Measurements from ENCODE around the gene FAM161A.
"Not testable (repeated sequence)": the region's sequence is repeated elsewhere in the genome, so short reads cannot be mapped to it uniquely, and the experiment has no call there.

FAM161A gene, protein sequence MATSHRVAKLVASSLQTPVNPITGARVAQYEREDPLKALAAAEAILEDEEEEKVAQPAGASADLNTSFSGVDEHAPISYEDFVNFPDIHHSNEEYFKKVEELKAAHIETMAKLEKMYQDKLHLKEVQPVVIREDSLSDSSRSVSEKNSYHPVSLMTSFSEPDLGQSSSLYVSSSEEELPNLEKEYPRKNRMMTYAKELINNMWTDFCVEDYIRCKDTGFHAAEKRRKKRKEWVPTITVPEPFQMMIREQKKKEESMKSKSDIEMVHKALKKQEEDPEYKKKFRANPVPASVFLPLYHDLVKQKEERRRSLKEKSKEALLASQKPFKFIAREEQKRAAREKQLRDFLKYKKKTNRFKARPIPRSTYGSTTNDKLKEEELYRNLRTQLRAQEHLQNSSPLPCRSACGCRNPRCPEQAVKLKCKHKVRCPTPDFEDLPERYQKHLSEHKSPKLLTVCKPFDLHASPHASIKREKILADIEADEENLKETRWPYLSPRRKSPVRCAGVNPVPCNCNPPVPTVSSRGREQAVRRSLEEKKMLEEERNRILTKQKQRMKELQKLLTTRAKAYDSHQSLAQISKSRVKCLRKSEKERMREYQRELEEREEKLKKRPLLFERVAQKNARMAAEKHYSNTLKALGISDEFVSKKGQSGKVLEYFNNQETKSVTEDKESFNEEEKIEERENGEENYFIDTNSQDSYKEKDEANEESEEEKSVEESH

DNA sequence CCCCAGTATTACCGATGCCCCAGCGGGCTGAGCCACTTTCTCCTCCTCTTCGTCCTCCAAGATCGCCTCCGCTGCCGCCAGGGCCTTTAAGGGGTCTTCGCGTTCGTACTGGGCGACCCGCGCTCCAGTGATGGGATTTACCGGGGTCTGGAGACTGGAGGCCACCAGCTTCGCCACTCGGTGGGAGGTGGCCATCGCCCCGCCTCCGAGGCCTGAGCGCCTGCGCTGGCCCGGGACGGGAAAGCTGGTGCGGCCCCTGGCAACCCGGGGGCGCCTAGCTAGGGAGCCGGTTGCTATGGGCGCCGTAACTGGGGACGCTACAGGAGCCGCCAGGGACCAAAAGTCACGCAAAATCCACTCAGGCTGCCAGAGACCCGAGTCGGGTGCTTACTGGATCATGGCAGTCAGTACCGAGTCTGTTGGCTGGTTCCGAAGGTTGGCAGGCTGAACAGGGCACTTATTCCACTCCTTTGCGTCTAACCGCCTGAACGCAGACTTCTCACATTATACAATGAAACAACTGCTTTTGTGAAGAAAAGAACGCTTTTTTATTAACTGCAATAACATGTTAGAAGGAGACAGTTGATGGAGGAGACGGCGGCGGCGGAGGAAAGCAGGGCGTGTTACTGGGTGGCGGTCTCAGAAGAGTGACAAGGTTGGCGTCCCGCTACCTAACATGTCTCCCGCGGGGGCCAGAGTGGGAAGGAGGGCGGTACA, at the start of gene FAM161A:
FAM161A (minus strand) TSS at position 214 of the 717 bp plus-strand sequence; CDS start at position 195, 19 bp downstream.
- DNase-seq, result peak; percentile 78

DNA sequence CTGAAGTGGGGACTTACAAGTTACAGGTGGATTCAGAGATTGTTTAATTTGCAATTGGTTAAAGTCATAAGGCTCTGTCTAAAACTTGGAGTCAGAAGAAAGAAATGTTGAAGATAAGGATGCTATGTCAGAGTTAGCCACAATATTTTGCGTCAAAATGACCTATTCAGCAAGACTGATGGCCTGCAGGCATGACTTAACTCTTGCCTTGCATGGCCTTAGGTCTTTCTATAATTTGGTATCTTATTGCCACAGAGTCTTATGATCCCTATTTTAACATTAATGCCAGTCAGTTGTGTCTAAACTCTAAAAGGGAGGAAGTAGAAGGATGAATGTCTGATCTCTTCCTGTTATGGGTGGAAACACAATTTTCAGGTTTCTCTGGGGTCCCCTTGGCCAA, 46.4 kb upstream of the FAM161A start:
- DNase-seq, result peak; percentile 83

DNA sequence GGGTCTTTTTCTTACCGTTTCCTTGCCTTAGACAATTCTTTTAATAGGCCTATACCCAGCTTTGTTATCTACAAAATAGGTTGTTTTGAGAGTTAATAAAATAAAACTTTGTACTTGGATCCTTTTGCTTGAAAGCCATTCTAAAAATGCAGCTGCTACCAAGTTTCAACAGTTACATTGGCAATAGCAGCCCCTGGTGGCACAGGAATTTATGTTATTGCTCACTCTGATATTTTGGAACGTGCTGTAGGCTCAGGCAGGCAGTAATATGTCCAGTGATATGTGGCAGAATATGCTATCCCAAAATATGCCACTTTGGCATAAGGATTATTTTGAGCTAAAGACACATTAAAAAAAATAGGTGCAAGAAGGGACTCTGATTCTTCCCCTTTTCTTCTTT, 45.0 kb upstream of the FAM161A start:
- peak; percentile 3 for DNase-seq

DNA sequence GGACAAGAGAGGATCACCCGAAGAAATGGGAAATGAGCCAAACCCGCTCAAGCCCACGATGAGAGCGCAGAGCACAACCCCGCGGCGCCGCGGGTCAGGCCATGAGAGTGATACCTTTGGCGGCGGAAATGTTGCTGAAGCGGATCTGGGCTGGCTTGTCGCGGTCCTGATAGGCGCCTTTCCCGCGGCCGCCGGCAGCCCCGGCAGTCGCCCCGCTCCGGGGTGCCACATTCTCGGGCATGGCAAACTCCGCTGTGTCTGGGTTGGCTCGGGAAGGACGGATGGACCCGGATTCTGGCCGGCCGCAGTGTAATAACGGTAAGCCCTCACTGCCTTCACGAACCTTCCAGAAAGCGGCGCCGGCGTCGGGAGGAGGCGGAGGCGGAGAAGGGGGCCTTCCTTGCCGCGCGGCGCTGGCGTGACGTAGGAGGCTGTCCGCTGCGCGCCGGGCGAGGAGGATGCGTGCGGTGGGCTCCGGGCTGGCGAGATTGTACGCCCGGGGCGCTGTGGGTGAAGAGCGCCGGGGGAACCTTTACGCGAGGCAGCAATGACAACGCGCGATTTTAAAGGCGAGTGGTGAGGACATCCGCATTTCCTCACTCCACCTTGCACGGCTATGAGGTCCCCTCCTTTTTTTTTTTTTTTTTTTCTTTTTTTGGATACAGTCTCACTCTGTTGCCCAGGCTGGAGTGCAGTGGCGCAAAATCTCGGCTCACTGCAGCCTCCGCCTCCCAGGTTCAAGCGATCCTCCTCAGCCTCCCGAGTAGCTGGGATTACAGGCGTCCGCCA, 34.6 kb upstream of the FAM161A start, which contains the start of gene CCT4:
CCT4 (minus strand) TSS at position 390 of the 789 bp plus-strand sequence; CDS start at position 241, 149 bp downstream.
- DNase-seq, result peak; percentile 73

DNA sequence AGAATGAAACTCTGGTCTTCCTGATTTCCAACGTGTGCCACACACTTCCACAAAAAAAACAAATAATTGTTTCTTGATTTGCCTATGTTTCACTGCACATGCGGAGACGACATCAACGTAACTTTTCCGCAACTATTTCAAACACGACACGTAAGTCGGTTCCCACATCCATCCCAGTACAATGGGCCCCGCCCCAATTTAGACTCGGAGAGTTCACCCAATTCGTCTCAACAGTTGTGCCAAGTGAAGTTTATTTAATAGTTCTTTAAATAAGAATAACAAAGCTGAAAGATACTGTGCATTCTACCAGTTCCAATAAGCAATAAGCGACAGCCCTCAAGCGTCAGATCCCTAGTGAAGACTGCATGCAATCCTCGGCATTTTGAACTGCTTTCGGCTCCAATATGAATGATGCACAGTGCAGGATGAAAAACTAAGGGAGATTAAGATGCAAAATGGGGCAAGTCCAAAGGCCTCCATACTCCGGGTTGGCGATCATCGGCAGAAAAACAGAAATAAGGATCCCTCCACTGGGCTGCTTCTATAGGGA, 33.9 kb upstream of the FAM161A start:
- no peak for DNase-seq

DNA sequence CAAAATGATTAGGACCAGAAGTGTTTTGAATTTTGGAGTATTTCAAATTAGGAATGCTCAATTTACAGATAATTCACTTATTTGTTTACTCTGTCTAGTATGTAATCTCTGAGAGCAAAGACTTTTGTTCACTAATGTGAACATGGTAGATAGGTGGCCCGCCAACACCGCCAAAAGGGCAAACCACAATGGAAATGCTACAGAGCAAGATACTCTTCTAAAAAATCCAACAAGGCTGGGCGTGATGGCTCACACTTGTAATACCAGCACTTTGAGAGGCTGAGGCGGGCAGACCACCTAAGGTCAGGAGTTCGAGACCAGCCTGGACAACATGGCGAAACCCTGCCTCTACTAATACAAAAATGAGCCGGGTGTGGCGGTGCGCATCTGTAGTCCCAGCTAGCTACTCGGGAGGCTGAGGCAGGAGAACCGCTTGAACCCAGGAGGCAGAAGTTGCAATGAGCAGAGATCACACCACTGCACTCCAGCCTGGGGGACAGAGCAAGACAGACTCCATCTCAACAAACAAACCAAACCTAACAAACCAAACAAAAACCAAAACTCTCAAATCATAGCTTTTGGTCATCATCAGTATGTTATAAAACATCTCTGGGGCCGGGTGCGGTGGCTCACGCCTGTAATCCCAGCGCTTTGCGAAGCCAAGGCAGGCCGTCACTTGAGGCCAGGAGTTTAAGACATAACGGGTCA, 32.2 kb upstream of the FAM161A start:
- no peak for DNase-seq

DNA sequence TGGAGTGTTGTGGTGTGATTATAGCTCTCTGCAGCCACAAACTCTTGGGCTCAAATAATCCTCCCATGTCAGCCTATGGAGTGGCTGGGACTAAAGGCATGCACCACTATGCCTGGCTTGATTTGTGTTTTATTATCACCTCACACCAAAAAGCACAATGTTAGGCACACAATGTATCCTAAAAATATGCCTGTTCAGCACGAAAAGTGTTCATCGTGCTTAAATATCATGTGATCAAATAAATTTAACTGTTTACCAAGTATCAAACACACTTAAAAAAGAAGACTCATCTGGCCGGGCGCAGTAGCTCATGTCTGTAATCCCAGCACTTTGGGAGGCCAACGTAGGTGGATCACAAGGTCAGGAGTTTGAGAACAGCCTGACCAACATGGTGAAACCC, 29.0 kb upstream of the FAM161A start:
- DNase-seq, result no peak

DNA sequence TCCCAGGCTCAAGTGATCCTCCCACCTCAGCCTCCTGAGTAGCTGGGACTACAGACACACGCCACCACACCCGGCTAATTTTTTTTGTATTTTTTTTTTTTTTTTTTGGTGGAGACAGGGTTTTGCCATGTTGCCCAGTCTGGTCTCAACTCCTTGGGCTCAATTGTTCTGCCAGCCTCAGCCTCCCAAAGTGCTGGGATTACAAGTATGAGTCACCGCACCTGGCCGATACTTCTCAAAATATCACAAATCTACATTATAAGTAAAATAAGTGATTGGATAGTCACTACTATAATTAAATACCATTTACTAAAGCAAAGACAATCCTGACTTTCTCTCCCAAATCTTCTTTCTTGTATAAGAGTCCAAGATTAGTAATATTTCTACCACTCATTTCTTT, 25.5 kb upstream of the FAM161A start:
- DNase-seq, result not testable (repeated sequence)

DNA sequence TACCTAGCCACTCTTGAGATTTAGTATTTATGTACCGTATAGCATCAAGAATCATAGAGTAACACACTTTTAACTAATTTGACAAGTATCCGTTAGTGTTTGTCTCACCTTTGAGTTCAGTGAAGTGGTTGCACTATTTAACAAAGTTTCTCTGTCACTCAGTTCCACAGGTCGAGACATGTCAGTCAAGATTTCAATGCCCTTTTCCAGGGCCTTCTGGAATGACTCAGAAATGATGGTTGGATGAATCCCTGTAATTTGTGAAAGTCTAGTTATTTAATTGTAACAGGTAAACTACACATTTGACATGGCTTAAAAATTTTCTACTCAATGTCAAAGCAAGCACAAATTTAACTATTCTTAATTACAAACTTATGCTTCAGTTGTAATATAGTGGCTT, 24.9 kb upstream of the FAM161A start:
- DNase-seq, result no peak

DNA sequence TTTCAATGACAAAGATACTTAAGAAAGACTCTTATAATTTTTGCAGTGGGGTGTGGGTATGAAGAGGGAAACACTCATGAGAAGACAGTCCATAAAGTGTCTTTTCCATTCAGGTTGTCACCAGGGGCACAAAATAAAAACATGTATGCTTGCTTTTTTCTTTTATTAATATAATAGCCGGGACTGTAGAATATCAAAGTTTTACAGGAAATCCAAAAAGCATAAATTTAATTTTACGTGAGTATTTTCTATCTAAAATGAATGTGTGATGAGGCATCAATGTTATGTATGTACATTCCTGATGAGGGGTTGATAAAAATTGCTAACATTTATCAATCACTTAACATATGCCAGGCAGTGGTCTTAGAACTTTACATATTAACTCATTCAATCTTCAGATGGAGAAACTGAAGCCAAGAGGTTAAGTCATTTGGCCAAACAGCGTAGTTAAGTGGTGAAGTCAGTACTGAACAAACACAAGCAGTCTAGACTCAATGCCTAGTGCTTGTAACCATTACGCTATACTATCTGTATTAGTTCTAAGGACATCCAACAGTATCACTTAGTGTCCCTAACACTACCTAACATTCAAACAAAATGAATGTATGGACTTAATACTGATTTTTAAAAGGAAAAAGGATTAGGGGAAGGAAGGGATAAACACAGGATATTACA, 23.8 kb upstream of the FAM161A start:
- DNase-seq, result no peak

DNA sequence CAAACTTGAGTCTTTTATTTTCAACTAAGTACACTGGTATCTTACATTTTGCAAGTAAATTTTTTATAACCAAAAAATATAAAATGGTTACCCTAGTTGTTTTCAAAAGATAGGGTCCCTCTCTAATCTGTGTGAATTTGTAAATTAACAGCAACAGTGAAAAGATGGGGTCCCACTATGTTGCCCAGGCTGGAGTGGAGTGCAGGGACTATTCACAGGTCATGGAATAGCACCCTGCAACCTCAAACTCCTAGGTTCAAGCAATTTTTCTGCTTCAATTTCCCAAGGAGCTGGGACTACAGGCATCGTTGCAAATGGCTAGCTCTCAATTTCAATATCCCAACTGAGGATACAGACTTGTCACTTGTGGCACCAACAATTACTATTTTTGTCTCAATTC, 22.5 kb upstream of the FAM161A start:
- DNase-seq, result no peak

DNA sequence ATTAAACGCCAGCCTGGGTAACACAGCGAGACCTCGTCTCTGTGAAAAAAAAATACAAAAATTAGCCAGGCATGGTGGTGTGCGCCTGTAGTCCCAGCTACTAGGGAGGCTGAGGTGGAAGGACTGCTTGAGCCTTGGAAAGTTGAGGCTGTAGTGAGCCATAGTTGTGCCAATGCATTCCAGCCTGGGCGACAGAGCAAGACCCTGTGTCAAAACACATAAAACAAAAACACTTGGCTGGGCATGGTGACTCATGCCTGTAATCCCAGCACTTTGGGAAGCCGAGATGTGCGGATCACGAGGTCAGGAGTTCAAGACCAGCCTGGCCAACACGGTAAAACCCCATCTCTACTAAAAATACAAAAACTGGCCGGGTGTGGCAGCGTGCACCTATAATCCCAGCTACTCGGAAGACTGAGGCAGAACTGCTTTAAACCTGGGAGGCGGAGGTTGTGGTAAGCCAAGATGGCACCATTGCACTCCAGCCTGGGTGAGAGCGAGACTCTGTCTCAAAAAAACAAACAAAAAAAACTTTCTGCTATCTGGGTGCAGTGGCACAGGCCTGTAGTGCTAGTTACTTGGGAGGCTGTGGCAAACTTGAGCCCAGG, 12.7 kb upstream of the FAM161A start:
- DNase-seq, result not testable (repeated sequence)

DNA sequence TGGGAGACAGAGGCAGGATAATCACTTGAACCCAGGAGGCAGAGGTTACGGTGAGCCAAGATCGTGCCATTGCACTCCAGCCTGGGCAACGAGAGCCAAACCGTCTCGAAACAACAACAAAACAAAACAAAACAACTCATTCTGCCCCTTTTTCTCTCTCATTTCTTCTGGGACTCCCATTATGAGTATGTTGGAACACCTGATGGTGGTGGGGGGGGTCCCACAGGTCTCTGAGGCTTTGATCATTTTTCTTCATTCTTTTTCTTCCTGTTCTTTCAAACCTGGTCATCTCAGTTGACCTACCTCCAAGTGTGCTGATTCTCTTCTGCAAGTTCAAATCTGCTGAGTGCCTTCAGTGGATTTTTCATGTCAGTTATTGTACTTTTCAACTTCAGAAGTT, 8.2 kb upstream of the FAM161A start:
- DNase-seq, result no peak

DNA sequence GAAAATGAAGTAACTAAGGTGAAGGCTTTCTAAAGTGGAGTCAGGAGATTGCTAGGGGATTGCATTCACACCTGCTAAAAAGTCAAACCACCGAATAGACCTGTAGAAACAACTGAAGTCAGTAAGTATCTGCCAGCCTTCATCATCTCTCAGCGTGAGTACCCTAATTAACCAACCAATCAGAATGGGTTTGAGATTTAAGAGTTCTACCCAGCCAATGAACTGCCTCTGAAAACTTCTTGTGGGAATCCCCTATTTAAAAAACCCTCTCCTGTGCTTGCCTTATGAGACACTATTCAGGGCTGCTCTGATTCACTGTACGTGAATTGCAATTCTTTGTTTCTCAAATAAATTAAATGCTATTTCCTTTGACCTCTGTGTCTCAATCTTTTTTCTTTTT, 3.4 kb upstream of the FAM161A start:
- no peak for DNase-seq

DNA sequence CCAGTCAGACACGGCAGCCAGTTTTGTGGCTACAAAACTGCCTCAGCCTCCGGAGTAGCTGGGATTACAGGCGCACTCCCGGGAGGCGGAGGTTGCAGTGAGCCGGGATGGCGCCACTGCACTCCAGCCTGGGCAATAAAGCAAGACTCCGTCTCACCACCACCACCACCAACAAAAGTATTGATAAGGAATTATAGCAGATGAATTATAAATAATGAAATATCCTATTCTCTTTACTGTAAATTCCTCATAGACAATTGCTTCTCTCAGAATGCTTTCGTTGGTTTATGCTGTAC, 1.4 kb upstream of the FAM161A start:
- DNase-seq, result no peak

DNA sequence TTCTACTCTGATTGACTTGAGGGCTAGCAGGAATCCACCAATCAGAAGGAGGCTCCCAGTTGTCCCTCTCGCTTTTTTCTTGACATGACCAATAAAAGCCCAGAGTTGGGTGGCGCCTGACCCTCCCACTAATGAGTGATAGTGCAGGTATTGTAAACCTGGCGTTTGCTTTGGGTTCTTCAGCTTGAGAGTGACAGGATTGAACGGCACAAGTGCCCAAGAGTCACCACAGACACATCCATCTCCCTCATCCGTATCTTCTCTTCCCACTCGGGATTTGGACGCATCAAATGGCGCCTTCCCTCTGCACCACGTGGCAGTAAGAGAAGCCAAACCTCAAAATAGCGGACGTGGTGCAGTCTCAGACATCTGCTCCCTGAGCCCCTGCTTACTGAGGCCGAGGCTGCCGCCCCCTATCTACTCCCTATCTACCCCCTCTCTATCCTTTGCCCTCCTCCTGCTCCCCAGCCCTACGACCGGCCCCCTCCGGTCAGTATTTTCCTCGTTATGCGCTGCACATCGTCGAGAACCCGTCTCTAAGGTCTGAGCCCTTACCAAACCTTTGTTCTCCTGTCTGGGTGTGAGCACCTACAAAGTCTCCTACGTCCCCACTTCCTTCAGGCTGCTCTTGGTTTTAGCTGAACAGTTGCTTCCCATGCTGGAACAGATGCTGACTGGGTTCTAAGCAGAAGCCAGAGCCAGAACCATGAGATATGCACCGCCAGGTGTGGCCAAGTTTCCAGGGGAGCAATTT, 881 bp upstream of the FAM161A start:
- peak; percentile 91 for DNase-seq

DNA sequence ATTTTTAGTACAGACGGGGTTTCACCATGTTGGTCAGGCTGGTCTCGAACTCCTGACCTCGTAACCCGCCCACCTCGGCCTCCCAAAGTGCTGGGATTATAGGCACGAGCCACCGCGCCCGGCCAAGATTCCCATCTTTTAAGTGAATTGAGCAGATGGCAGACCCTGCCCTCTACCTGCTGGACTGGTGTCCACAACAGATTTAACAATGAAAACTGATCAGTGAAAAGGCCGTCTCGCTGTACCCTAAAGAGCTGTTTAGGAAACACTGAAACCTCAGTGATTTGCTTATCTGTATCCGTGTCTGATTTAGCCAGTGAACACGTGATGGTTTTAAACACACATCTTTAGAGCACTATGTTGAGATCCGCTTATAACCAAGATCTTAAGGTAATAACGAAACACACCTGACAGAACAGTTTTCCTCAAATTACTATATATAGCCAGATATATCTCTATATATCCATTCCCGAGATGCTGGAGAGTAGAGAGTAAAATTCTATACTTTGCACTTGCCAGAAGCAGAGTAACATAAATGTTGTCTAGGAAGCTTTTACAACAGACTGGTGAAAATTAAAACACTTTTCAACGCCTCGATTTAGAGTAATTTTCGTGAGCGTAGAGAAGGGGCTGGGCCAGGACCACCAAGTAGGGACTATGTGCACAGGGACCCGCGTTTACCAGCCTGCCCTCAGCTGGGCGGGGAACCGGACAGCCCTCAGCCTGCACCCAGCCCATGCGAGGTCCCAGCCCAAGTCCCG, 594 bp downstream of the FAM161A start:
- DNase-seq, result no peak

DNA sequence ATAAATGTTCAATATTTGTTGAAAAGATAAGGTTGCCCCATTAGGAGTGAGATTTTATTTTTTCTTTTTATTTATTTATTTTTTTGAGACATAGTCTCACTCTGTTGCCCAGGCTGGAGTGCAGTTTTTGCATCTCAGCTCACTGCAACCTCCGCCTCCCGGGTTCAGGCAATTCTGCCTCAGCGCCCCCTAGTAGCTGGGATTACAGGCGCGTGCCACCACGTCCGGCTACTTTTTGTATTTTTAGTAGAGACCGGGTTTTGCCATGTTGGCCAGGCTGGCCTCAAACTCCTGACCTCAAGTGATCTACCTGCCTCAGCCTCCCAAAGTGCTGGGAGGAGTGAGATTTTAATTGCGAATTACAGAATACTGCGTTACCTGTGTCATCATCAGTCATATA, 2.6 kb downstream of the FAM161A start:
- DNase-seq, result not testable (repeated sequence)

DNA sequence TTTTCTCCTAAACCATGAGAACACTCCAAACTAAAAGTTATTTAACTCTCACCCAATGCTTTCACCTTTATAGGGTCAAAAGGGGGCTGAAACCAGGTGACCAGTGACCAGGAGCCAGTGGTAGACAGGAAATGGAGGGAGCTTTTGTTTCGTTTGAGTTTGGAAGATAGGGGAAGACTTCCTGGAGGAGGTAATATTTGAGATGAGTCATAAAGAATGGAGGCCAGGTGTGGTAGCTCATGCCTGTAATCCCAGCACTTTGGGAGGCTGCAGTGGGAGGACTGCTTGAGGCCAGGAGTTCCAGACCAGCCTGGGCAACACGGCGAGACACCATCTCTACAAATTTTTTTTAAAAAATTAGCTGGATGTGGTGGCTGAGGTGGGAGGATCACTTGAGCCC, 8.5 kb downstream of the FAM161A start:
- DNase-seq, result no peak

Data from NCI-H226 (cell line).